Activated T-helper 1 cell treated with Interleukin-2 at 50 U/mL for 16 hours (primary cell): ENCODE measurements around the gene ZNF547.
A peak's percentile ranks its signal among the peaks of the same experiment; 100 is the strongest.
"Not testable (repeated sequence)": the region's sequence is repeated elsewhere in the genome, so short reads cannot be mapped to it uniquely, and the experiment has no call there.

ENCODE experiments used
- DNase-seq: peaks from one replicate; pipeline ENCODE4 v3.0.0-alpha.2; 2020; ENCODE audit warnings: low read depth

Gene ZNF547

DNA sequence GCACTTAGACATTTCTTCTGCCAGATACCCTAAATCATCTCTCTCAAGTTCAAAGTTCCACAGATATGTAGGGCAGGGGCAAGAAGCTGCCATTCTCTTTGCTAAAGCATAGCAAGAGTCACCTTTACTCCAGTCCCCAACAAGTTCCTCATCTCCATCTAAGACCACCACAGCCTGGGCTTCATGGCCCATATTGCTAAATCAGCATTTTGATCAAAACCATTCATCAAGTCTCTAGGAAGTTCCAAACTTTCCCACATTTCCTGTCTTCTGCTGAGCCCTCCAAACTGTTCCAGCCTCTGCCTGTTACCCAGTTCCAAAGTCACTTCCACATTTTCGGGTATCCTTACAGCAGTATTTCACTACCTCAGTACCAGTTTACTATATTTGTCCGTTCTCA is 11.3 kb downstream of the ZNF547 start:
- not testable (repeated sequence) for DNase-seq

DNA sequence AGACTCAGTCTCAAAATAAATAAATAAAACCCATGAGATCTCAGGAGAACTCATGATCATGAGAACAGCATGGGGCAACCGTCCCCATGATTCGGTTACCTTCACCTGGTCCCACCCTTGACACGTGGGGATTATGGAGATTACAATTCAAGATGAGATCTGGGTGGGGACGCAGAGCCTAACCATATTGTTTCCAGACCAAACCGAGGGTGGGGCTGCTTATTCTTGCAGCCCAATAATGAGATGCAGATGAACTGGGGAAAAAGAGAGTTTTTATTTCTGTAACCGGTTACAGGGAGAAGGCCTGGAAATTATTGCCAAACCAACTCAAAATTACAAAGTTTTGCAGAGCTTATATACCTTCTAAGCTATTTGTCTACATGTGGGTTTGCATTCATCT is 12.8 kb downstream of the ZNF547 start:
- DNase-seq: no peak

DNA sequence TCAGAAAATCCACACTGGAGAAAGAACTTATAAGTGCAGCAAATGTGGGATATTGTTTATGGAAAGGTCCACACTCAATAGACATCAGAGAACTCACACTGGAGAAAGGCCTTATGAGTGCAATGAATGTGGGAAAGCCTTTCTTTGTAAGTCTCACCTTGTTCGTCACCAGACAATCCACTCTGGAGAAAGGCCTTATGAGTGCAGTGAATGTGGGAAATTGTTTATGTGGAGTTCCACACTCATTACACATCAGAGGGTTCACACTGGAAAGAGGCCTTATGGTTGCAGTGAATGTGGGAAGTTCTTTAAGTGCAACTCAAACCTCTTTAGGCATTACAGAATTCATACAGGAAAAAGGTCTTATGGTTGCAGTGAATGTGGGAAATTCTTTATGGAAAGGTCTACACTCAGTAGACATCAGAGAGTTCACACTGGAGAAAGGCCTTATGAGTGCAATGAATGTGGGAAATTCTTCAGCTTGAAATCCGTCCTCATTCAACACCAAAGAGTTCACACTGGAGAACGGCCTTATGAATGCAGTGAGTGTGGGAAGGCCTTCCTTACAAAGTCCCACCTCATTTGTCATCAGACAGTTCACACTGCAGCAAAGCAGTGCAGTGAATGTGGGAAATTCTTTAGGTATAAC is 14.3 kb downstream of the ZNF547 start:
- no peak for DNase-seq

DNA sequence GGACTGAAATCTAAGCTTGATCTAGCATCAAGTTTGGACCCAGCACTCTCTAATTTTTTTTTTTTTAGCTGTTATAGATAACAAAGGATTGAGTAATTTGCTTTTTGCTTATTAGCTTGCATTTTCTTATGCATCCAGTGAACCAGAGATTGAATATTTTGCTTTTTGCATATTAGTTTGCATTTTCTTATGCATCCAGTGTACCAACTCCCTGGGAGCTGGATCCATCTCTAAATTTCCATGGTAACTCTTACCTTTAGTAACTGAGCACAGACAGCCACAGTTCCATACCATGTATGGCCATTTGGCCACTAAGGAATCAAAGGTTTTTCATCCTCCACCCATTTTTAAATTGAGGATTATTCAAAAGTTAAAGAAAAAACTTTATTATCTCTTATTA is 17.6 kb downstream of the ZNF547 start:
- DNase-seq: no peak

DNA sequence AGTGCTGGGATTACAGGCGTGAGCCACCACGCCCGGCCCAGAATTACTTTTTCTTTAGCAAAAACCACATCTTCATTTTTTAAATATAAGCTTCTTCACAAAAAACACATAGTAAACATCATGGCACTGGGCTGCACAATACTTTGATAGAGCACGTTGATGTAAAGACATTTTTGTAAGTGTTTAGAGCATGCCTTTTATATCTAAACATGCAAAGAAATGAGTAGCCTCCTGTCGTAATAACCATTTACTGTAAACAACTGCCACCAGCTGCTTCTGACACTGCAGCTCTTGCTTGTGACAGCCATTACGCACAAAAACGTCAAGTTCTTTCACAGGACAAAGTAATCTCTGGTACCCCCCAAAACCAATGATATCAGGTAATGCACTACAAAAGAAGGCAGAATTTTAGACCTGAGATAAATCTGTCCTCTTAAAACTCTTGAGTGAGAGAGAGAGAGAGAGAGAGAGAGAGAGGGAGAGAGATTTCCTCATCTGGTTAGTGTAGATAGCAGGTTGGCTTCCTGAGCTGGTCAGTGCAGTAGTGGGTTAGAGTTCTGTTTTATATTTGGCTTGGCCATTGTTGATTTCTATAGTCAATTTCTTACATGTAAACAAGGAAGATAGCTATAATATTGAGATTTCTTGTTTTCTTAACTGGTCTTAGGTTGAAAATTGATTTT is 19.6 kb downstream of the ZNF547 start:
- no peak for DNase-seq

DNA sequence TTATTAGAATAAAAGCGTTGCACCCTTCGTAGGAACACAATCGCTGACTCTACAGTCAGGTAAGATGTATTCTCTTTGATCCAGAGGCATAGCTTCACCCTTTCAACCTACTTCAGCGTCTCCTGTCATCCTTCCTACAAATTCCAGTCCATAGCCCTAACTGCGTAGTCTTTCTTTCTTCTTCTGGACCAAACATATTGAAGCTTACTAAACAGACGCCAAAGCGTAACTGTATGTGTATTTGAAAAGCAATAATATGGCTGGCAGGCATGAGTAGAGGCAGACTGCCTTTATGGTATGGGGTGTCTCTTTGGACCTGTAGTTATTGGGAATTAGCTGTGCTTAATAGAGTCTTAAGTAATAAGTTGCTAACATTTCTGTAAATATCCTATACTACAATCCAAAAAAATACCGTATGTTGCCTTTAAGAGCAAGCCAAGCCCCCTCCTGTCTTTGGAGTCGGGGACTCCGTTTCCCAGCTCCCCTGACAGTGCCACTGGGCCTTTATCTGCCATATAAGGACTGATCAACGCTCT is 25.9 kb downstream of the ZNF547 start:
- DNase-seq: no peak

DNA sequence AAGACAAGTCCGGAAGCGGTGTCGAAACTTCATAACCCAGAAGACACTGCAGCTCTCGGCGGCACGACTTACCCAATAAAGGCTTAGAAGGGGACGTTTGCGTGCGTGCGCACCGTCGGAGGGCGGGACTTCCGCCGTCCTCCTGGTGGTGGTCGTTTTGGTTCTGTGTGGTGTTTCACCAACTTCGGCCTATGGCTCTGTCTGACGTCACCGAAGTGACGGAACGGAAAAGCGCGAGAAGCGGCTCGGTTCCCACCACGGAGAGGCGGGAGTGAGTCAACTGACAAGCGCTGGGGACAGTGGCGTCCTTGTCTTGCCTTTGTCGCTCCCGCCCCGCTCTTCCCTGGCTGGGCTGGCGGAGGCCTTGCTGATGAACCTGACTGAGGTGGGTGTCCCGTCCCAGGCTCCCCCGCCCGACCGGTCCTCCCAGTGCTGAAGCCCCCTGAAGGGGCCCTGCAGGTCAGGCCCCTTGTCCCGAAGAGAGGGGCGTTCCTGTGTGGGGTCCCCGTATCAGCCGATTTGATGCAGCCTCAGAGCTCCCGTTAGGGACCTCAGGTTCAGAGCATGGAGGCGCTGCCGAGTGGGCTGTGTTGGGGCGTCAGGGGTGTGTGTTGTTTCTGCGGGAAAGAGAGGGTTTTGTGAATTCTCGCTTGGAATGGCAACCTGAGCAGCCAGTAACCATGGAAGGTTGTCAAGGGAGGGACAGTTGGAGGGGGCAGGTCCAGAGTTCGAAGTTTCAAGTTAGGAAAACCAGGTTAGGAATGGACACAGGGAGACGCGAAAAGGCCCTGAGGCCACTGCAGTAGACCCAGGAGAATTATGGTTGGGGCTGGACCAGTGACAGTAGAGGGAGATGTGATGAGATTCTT is 26.6 kb downstream of the ZNF547 start, which contains the start of gene ZNF548:
ZNF548 (plus strand) TSS at position 125 of the 869 bp plus-strand sequence; CDS start at position 371, 246 bp downstream.
- DNase-seq: peak; percentile 91

DNA sequence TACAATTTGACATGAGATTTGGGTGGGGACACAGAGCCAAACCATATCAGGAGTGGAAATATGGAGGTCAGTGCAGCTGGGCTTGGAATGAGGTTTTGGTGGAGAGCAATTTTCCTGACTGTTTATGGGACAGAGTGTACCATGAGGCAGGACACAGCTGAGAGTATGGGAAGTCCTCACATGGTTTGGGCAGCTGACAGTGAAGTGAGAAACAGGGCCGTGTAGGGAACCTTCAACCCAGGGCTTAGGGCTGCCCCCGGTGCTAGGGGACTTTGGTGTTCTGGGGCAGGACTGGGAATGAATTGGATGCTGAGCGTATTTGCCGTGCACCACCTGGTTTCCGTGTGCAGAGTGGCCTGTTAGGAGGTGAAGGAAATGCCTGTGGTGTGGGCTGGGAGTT is 32.4 kb downstream of the ZNF547 start:
- no peak for DNase-seq

DNA sequence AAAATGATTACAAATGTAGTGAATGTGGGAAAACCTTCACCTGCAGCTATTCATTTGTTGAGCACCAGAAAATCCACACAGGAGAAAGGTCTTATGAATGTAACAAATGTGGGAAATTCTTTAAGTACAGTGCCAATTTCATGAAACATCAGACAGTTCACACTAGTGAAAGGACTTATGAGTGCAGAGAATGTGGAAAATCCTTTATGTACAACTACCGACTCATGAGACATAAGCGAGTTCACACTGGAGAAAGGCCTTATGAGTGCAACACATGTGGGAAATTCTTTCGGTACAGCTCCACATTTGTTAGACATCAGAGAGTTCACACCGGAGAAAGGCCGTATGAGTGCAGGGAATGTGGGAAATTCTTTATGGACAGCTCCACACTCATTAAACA is 35.5 kb downstream of the ZNF547 start:
- DNase-seq: no peak

DNA sequence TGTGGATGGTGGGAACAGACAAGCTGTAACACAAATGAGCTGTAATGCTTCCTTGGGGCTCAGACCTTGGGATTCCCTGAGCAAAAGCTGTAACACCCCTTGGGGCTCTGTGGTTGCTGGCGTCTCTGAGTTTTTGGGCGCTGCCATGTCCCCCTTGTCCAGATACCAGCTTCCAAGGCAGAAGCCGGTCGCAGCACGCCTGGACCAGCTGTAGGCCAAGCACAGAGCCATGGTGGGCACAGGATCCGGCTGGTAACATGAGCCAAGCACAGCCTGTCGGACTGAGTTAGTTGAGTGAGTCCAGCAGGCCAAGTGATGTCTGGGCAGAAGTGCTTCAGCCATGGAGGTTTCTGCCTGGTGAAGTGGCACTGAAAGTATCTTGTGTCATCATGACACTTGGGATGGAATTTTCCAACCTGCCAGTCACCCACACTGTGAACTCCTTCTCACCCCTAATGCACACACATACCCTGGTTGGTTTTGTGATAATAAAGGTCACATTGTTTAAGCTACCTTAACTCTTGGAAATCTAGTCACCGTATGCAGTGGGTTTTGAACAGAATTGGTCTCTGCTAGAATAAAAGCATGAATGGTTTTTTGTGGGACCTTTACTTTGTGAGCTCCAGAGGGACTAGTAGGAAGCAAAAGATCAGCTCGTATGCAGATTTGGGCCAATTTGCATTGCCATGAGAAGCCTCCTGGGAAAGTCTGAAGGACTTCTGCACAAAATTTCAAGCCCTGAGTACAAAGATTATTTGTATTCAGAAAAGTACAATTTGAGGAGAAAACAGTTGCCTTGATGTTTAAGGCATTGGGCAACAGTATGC is 40.6 kb downstream of the ZNF547 start:
- no peak for DNase-seq

DNA sequence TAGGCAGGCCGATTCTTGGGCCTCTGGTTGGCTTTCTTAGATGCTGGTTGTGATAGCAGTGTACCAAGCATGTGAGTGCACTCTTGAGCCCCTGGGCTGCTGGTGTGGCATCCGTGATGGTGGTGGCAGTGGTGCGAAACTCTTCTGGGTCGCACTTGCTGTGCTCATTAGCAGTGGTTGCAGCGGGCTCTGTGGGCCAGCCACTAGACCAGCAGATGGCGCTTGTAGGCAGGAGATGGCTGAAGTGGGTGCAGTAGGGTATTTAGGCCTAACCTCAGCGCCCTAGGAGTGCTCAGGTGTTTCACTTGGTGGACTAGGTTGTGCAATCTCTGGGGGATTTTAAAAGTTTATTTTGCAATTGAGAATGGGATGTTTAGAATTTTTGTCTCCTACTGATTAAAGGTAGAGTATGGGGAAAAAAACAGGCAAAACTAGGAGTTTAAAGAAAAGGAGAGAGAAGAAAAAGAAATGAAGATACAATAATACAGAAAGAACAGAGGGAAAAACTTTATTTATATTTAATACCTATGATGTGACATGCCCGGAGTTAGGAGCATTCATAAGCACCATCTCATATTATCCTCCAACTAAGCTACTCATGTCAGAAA is 43.3 kb downstream of the ZNF547 start:
- peak; percentile 46 for DNase-seq

DNA sequence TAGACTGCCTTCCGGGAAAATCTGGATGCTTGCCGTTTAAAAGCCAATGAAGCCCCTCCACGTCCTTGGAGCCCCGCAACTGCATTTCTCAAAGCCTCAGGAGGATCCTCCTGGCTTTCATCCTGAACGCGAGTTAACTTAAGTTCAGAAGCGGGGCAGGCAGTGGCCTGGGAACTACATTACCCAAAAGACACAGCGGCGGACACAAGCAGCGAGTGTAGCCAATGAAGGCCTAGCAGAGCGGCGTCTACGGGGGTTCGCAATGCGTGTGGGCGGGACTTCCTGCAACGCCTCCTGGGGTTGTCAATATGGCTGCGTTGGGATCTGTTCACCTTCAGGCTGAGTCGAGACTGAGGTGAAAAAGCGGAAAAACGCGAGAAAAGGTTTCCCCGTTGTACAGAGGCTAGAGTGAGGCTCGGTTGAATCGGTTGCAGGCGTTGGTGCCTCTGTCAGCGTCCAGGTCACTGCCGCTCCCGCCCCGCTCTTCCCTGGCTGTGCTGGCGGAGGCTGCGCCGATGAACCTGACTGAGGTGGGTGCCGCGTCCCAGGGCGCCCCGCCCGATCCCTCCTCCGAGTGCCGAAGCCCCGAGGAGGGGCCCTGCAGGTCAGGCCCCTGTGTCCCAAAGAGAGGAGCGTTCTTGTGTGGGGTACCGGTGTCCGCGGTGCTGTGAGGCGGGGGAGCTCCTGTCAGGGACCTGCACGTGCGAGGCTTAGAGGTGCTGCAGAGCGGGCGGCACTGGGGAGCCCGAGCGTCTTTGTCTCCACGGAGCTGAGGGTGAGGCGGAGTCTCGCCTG is 47.7 kb downstream of the ZNF547 start, which contains the start of gene ZNF17:
ZNF17 (plus strand) TSS at position 285 of the 795 bp plus-strand sequence. CDS start 2,455 bp downstream, outside the sequence.
- DNase-seq: peak; percentile 86

DNA sequence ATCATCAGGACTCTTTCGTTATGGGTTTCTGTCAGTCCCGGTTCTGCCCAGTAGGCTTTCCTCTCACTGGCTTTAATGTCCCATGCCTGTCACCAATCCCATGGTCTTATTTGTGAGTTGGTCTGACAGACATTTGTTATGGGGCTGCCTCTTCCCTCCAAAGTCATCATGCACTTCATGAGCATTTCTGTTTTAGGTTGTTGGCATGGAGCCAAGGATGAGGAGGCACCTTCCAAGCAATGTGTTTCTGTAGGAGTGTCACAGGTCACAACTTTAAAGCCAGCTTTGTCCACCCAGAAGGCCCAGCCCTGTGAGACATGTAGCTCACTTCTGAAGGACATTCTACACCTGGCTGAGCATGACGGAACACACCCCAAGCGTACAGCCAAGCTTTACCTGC is 56.1 kb downstream of the ZNF547 start:
- no peak for DNase-seq

DNA sequence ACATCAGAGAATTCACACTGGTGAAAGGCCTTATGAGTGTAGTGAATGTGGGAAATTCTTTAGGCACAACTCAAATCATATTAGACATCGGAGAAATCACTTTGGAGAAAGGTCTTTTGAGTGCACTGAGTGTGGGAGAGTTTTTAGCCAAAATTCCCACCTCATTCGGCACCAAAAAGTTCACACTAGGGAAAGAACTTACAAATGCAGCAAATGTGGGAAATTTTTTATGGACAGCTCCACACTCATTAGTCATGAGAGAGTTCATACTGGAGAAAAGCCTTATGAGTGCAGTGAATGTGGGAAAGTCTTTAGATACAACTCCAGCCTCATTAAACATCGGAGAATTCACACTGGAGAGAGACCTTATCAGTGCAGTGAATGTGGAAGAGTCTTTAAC is 57.7 kb downstream of the ZNF547 start:
- no peak for DNase-seq
